NCI-H128 (cell line): Measurements from ENCODE around the gene GAS2L1.
"Not testable (repeated sequence)": the region's sequence is repeated elsewhere in the genome, so short reads cannot be mapped to it uniquely, and the experiment has no call there.

Source experiments
- DNase-seq: peaks from one replicate; lab custom pipeline; 2025; ENCODE audit not compliant: unreplicated experiment; lab: John Stamatoyannopoulos, UW

GAS2L1 gene

GRCh38 chr22:29341056-29341848 is 34.8 kb downstream of the GAS2L1 start:
- no peak for DNase-seq

- DNase-seq, result no peak
Measured at GRCh38 chr22:29341849-29342127, 35.3 kb downstream of the GAS2L1 start.

GRCh38 chr22:29342177-29342576 is 35.7 kb downstream of the GAS2L1 start:
- no peak for DNase-seq

- no peak for DNase-seq
Measured at GRCh38 chr22:29342577-29343312, 36.3 kb downstream of the GAS2L1 start.

DNA sequence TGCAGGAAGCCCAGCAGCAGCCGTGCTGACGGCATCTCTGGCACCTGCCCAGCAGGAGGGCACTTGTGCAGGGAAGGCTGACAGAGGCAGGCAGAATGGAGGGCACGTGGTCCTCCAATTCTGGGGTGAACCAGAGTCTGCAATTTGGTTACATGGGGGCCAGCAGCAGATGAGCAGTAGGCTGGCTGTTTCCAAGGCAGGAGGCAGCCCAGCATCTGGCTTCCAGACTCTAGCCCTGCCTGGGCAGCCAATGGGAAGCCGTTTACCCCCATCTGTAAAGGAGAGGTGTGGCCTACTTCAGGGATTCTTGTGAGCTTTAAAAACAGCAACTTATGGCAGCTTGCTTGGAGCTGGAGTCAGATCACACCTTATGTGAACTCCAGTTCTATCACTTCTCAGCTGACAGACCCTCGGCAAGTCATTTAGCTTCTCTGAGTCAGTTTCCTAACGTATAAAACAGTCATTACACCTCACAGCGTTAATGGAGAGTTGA is 36.9 kb downstream of the GAS2L1 start:
- no peak for DNase-seq

GRCh38 chr22:29344137-29344536 is 37.7 kb downstream of the GAS2L1 start:
- DNase-seq, result peak; percentile 14

DNA sequence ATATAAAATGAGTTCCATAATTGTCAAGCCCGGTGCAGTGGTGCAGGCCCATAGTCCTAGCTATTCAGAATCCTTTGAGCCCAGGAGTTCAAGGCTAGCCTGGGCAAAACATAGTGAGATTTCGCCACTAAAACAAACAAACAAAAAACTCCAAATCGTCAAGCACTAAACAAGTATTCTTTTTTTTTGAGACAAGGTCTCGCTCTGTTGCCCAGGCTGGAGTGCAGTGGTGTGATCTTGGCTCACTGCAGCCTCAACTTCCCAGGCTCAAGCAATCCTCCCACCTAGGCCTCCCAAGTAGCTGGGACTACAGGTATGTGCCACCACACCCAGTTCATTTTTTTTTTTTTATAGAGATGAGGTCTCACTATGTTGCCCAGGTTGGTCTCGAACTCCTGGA is 38.4 kb downstream of the GAS2L1 start:
- DNase-seq, result not testable (repeated sequence)

DNA sequence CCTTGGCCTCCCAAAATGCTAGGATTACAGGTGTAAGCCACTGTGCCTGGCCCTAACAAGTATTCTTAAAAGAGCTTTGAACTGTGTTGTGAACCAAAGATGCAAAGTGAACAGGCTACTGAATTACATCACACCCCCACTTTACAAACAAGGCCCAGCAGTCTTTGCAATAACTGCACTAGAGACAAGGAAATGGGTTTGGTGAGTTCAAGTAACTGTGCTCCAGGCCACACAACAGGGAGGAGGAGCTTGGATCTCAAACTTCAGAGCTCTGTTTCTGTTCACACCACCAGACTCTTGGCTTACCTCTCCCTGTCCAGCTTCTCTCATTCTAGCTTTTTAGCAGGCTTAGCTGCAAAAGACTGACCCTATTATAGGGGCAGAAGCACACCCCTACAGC is 39.5 kb downstream of the GAS2L1 start:
- DNase-seq, result no peak

DNA sequence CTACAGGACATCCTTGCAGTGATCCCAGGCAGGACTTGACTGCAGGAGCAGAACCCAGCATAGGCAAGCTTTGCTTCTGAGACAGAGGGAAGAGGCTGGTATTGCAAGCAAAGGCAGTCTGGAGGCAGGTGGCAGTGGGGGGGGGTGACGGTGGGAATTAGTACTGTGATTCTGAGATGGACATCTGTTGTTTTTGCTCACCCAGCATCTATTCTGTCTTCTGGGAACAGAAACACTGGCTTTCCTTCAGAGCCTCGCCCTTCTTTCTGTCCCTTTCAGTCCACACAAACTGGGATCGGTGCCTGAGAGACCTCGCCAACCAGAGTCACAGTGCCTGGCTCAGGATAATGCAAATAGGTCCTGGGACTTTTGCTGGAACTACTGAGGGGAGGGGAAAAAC is 40.2 kb downstream of the GAS2L1 start:
- no peak for DNase-seq

DNA sequence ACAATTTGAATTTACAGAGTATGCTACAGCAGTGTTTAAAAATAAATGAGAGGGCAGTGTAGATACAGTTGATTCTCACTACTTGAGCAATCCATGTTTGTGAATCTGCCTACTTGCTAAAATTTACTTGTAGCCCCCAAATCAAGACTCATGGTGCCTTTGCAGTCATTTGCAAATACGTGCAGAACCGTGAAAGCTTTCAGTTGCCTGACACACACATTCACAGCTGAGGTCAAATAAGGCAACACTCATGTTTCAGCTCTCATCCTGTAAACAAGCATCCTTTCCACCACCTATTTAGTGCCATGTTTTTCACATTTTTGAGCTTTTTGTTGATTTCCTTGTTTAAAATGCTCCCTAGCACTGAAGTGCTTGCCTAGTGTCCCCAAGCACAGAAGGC is 41.6 kb downstream of the GAS2L1 start:
- DNase-seq, result no peak

DNA sequence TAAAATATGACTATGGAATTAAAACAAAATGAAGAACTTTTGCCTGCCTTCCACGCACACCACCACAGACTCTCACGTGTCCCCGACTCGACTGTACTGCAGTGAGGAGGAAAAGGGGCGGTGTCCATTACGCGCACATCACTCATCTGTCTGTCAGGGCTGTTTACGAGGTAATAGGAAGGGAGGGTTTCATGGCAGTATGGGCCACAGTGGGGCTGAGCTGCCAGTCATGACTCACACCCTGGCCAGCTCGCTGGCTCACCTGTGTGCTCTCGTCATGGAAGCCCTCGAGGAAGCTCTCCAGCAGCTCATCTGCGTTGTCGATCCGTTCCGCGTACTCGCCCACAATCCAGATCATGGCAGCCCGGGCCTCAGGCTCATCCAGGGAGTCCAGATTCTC is 42.5 kb downstream of the GAS2L1 start:
- DNase-seq, result no peak

- no peak for DNase-seq
Measured at GRCh38 chr22:29351042-29351441, 44.6 kb downstream of the GAS2L1 start.

- DNase-seq, result no peak
Measured at GRCh38 chr22:29351891-29352290, 45.4 kb downstream of the GAS2L1 start.

- DNase-seq, result no peak
Measured at GRCh38 chr22:29352778-29353177, 46.3 kb downstream of the GAS2L1 start.

- DNase-seq, result no peak
Measured at GRCh38 chr22:29353286-29353685, 46.8 kb downstream of the GAS2L1 start.

DNA sequence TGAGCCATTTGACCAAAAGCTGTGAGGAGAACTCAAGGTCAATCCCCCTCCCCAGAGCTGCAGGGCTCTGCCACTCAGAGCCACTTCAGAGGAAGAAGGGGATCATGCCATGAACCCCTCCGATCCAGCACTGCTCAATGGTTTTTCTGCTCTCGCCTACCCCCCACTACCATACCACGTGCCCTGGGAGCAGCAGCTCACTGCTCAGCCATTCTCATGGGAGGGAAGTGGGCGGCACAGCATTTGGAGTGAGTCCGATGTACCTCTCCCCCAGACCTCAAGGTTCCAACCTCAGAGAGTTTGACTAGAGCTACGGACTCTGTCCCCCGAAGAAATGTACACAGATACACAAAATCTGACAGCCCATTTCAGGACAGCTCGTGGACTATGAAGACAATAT is 47.4 kb downstream of the GAS2L1 start:
- DNase-seq, result no peak

DNA sequence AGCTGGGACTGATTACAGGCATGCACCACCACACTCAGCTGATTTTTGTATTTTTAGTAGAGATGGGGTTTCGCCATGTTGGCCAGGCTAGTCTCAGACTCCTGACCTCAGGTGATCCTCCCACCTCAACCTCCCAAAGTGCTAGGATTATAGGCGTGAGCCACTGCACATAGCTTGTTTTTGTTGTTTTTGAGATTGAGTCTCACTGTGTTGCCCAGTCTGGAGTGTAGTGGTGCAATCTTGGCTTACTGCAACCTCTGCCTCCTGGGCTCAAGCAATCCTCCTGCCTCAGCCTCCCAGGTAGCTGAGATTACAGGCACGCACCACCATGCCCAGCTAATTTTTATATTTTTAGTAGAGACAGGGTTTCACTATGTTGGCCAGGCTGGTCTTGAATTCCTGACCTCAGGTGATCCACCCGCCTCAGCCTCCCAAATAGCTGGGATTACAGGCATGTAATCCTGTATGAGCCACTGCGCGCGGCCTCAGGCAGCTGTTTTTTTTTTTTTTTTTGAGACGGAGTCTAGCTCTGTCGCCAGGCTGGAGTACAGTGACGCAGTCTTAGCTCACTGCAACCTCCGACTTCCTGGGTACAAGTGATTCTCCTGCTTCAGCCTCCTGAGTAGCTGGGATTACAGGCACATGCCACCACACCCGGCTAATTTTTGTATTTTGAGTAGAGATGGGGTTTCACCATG is 50.9 kb downstream of the GAS2L1 start:
- not testable (repeated sequence) for DNase-seq

DNA sequence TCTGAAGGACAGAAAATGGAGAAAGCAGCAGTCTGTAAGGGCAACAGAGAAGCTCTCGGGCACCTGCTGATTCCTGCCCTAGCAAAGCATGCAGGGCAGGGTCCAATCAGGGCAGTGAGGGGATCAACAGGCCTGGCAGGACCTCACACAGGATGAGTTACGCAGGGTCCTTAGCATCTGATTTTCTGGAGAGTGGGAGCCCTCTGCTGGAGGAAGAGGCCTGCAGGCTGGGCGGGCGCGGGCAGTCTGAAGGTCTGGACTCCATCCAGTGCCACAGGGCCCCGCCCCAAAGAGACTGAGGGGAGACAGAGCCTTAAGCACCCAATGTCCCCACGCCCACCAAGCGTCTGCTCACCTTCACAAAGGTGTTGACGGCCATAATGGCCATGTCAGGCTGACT is 53.0 kb downstream of the GAS2L1 start:
- DNase-seq, result no peak
